Measurements from ENCODE around the gene ARHGAP26. TPM values are rescaled to one million over a fixed set of nuclear protein-coding genes. Genes with fewer than 3 reads are reported as not detected.

Gene ARHGAP26
- total RNA-seq, 4 donors from 2014 or later, result 12.4 to 49.5 (median 31.8) TPM

- Histone ChIP-seq H3K4me1 (no peaks in the 10 kb centered on the region), H3K36me3 (no peaks in the 10 kb centered on the region), H3K27me3 (no peaks in the 10 kb centered on the region), H3K4me3 (no peak overlapping the region), H3K27ac (no peak overlapping the region), H3K9me3 (no peaks in the 10 kb centered on the region)
- intact Hi-C loops (cut with DNase I; ENCODE audit: low total_unique reads), result no loop called here
- TF ChIP-seq POLR2A (IDR thresholded peaks at IDR 0.05) (no peak), CTCF (IDR thresholded peaks at IDR 0.05) (no peak)
- DNase-seq, result no peak
These were observed 442.1 kb downstream of the ARHGAP26 start for GRCh38 chr5:143212261-143212660.

- intact Hi-C loops (cut with DNase I; ENCODE audit: low total_unique reads), result no loop called here
- no peak for DNase-seq
- no peak overlapping the region for H3K27ac ChIP-seq
- no peak for TF ChIP-seq POLR2A (IDR thresholded peaks at IDR 0.05)
- no peak for TF ChIP-seq CTCF (IDR thresholded peaks at IDR 0.05)
- H3K4me3 ChIP-seq, result no peak overlapping the region
- no peaks in the 10 kb centered on the region for H3K27me3 ChIP-seq
- no peaks in the 10 kb centered on the region for H3K9me3 ChIP-seq
- H3K36me3 ChIP-seq, result no peaks in the 10 kb centered on the region
- H3K4me1 ChIP-seq, result no peaks in the 10 kb centered on the region
These were observed 443.2 kb downstream of the ARHGAP26 start for GRCh38 chr5:143213231-143213850.

GRCh38 chr5:143213851-143214363 is 443.7 kb downstream of the ARHGAP26 start:
- Histone ChIP-seq H3K9me3 (no peaks in the 10 kb centered on the region), H3K27ac (no peak overlapping the region), H3K36me3 (no peaks in the 10 kb centered on the region), H3K27me3 (no peaks in the 10 kb centered on the region), H3K4me3 (no peak overlapping the region), H3K4me1 (no peaks in the 10 kb centered on the region)
- intact Hi-C loops (cut with DNase I; ENCODE audit: low total_unique reads), result no loop called here
- DNase-seq, result no peak
- TF ChIP-seq POLR2A (IDR thresholded peaks at IDR 0.05) (no peak), CTCF (IDR thresholded peaks at IDR 0.05) (no peak)

- intact Hi-C loops (cut with DNase I; ENCODE audit: low total_unique reads), result no loop called here
- Histone ChIP-seq H3K4me1 (no peaks in the 10 kb centered on the region), H3K27ac (no peak overlapping the region), H3K4me3 (no peak overlapping the region), H3K27me3 (no peaks in the 10 kb centered on the region), H3K36me3 (no peaks in the 10 kb centered on the region), H3K9me3 (no peaks in the 10 kb centered on the region)
- no peak for TF ChIP-seq POLR2A (IDR thresholded peaks at IDR 0.05)
- TF ChIP-seq CTCF (IDR thresholded peaks at IDR 0.05), result no peak
- DNase-seq, result no peak
These were observed 444.3 kb downstream of the ARHGAP26 start for GRCh38 chr5:143214458-143214857.

- DNase-seq, result no peak
- no peak for TF ChIP-seq CTCF (IDR thresholded peaks at IDR 0.05)
- no peak for TF ChIP-seq POLR2A (IDR thresholded peaks at IDR 0.05)
- Histone ChIP-seq H3K4me1 (no peaks in the 10 kb centered on the region), H3K9me3 (no peaks in the 10 kb centered on the region), H3K27me3 (no peaks in the 10 kb centered on the region), H3K27ac (no peak overlapping the region), H3K36me3 (no peaks in the 10 kb centered on the region), H3K4me3 (no peak overlapping the region)
- intact Hi-C loops (cut with DNase I; ENCODE audit: low total_unique reads), result no loop called here
These were observed 444.7 kb downstream of the ARHGAP26 start for GRCh38 chr5:143214890-143215289.
